H1 (cell line): ENCODE measurements around the gene FAM162A. TPM values are rescaled to one million over a fixed set of nuclear protein-coding genes. Genes with fewer than 3 reads are reported as not detected.

ENCODE experiments used
- CTCF ChIA-PET: fragments of 300-600 bp; sonication (Branson Sonifier 250); formaldehyde crosslinking; loops from one replicate; lab custom pipeline; 2021; ENCODE audit not compliant: partially characterized antibody; lab: Charles Lee
- POLR2A ChIA-PET: fragments of 300-600 bp; sonication (Branson Sonifier 250); formaldehyde crosslinking; loops from one replicate; lab custom pipeline; 2021; ENCODE audit warnings: inconsistent platforms; ENCODE audit not compliant: partially characterized antibody; lab: Charles Lee
- DNase-seq, 2 experiments: peaks; one replicate each; pipeline versions ENCODE4 v3.0.0 to v3.0.0-alpha.2; 2010 to 2022; ENCODE audit warnings: low spot score in 2 of 2, low read depth in 1 of 2, mixed read lengths in 1 of 2
- FAIRE-seq: peaks from 2 replicates; lab custom pipeline; 2011; peaks lifted over from hg19 to GRCh38; lab: Jason Lieb, UNC
- H2AFZ ChIP-seq: 2 replicates; pipeline ENCODE4 v1.8.1; 2012; ENCODE audit warnings: low read length, inconsistent platforms
- H2AK5ac ChIP-seq: 2 replicates; pipeline ENCODE4 v1.6.1; 2013; ENCODE audit warnings: low read depth, low read length
- H2BK120ac ChIP-seq: replicated peaks from 2 replicates; pipeline ENCODE3; 2013; ENCODE audit warnings: low read depth, low read length, inconsistent platforms
- H2BK12ac ChIP-seq: 2 replicates; pipeline ENCODE4 v1.6.1; 2013; ENCODE audit warnings: low read depth, low read length
- H2BK15ac ChIP-seq: 2 replicates; pipeline ENCODE4 v1.6.1; 2013; ENCODE audit warnings: low read length
- H2BK20ac ChIP-seq: 2 replicates; pipeline ENCODE4 v1.6.1; 2013; ENCODE audit warnings: low read length
- H2BK5ac ChIP-seq: 2 replicates; pipeline ENCODE4 v1.6.1; 2013; ENCODE audit warnings: low read depth, low read length
- H3K14ac ChIP-seq: 2 replicates; pipeline ENCODE4 v1.6.1; 2013; ENCODE audit warnings: inconsistent platforms; ENCODE audit not compliant: insufficient read length
- H3K18ac ChIP-seq: 2 replicates; pipeline ENCODE4 v1.6.1; 2013; ENCODE audit warnings: low read length; ENCODE audit errors: extremely low read depth
- H3K23ac ChIP-seq: 2 replicates; pipeline ENCODE4 v1.6.1; 2013; ENCODE audit warnings: inconsistent platforms; ENCODE audit not compliant: insufficient read length
- H3K23me2 ChIP-seq: 2 replicates; pipeline ENCODE4 v1.6.1; 2013; ENCODE audit warnings: low read depth, low read length
- H3K27ac ChIP-seq: 2 replicates; pipeline ENCODE4 v1.6.1; 2011; ENCODE audit warnings: low read depth, low read length, inconsistent platforms
- H3K27me3 ChIP-seq, 4 experiments: replicated peaks in 1 of 4; 1 replicate in 1 of 4; 2 replicates in 3 of 4; pipeline versions ENCODE4 v1.6.1 to v1.8.1; 2011 to 2013; ENCODE audit warnings: low read length in 3 of 4, mild to moderate bottlenecking in 3 of 4, inconsistent platforms in 2 of 4, mixed read lengths in 2 of 4, moderate library complexity in 1 of 4; ENCODE audit not compliant: control insufficient read depth in 3 of 4, insufficient read depth in 3 of 4; ENCODE audit errors: extremely low read depth in 1 of 4
- H3K36me3 ChIP-seq, 4 experiments: 2 replicates each; pipeline versions ENCODE4 v1.6.1 to v1.8.1; 2011 to 2013; ENCODE audit warnings: mild to moderate bottlenecking in 4 of 4, low read length in 3 of 4, moderate library complexity in 2 of 4, control low read depth in 1 of 4, inconsistent platforms in 1 of 4; ENCODE audit not compliant: insufficient read depth in 4 of 4, control insufficient read depth in 2 of 4
- H3K4ac ChIP-seq: replicated peaks from 2 replicates; pipeline ENCODE3; 2013; ENCODE audit warnings: low read length, low read depth, mixed read lengths, inconsistent platforms; ENCODE audit not compliant: insufficient read length
- H3K4me1 ChIP-seq, 4 experiments: replicated peaks in 1 of 4; 1 replicate in 1 of 4; 2 replicates in 3 of 4; pipeline versions ENCODE4 v1.6.1 to v1.8.1; 2011 to 2013; ENCODE audit warnings: low read length in 3 of 4, inconsistent platforms in 2 of 4, mixed read lengths in 1 of 4; ENCODE audit not compliant: insufficient read depth in 4 of 4, control insufficient read depth in 3 of 4
- H3K4me2 ChIP-seq, 2 experiments: 2 replicates each; pipeline versions ENCODE4 v1.6.1 to v1.8.1; 2011 to 2013; ENCODE audit warnings: low read depth in 2 of 2, low read length in 2 of 2, control low read depth in 1 of 2, inconsistent platforms in 1 of 2, mild to moderate bottlenecking in 1 of 2; ENCODE audit not compliant: insufficient read depth in 1 of 2
- H3K4me3 ChIP-seq, 4 experiments: fragments of 200-600, 300-600 bp in 1 of 4; sonication (generic), shearing (Covaris generic), sonication (Bioruptor Twin) in 1 of 4; 2 replicates each; pipeline versions ENCODE4 v1.5.1 to v1.8.1; 2011 to 2016; ENCODE audit warnings: low read length in 4 of 4, low read depth in 3 of 4, control low read depth in 2 of 4, inconsistent platforms in 2 of 4, mild to moderate bottlenecking in 2 of 4, mixed read lengths in 1 of 4, moderate library complexity in 1 of 4; ENCODE audit not compliant: insufficient read depth in 2 of 4; ENCODE audit errors: extremely low read depth in 1 of 4
- H3K56ac ChIP-seq: replicated peaks from 2 replicates; pipeline ENCODE3; 2013; ENCODE audit warnings: low read depth, mild to moderate bottlenecking, mixed read lengths, low read length, inconsistent platforms; ENCODE audit not compliant: insufficient read length
- H3K79me1 ChIP-seq: 2 replicates; pipeline ENCODE4 v1.6.1; 2013; ENCODE audit warnings: low read depth, low read length, control low read depth
- H3K79me2 ChIP-seq, 2 experiments: 2 replicates each; pipeline versions ENCODE4 v1.6.1 to v1.8.1; 2012 to 2013; ENCODE audit warnings: low read length in 2 of 2, mild to moderate bottlenecking in 2 of 2, inconsistent platforms in 1 of 2; ENCODE audit not compliant: insufficient read depth in 2 of 2, control insufficient read depth in 1 of 2
- H3K9ac ChIP-seq, 4 experiments: replicated peaks in 1 of 4; 1 replicate in 1 of 4; 2 replicates in 3 of 4; pipeline versions ENCODE4 v1.6.1 to v1.8.1; 2011 to 2013; ENCODE audit warnings: low read depth in 3 of 4, low read length in 3 of 4, control low read depth in 2 of 4, mild to moderate bottlenecking in 2 of 4, moderate library complexity in 2 of 4, inconsistent platforms in 1 of 4; ENCODE audit errors: extremely low read depth in 1 of 4
- H3K9me3 ChIP-seq, 2 experiments: 2 replicates each; pipeline versions ENCODE4 v1.6.1 to v1.8.1; 2012 to 2013; ENCODE audit warnings: mild to moderate bottlenecking in 2 of 2, moderate library complexity in 2 of 2, control low read depth in 1 of 2, inconsistent platforms in 1 of 2, low read depth in 1 of 2, low read length in 1 of 2, mixed read lengths in 1 of 2; ENCODE audit not compliant: insufficient read depth in 2 of 2
- H4K20me1 ChIP-seq, 2 experiments: replicated peaks in 1 of 2; 2 replicates each; pipeline versions ENCODE3 to v1.8.1; 2011 to 2013; ENCODE audit warnings: inconsistent platforms in 2 of 2, low read length in 2 of 2, mild to moderate bottlenecking in 1 of 2; ENCODE audit not compliant: insufficient read depth in 2 of 2, control insufficient read depth in 1 of 2
- H4K5ac ChIP-seq: 2 replicates; pipeline ENCODE4 v1.6.1; 2013; ENCODE audit warnings: low read length, low read depth, mixed read lengths, inconsistent platforms; ENCODE audit not compliant: insufficient read length
- H4K8ac ChIP-seq: 2 replicates; pipeline ENCODE4 v1.8.0; 2013; ENCODE audit warnings: mild to moderate bottlenecking, moderate library complexity, low read length, inconsistent platforms; ENCODE audit not compliant: insufficient read depth; ENCODE audit errors: extremely low read depth
- H4K91ac ChIP-seq: replicated peaks from 2 replicates; pipeline ENCODE3; 2013; ENCODE audit warnings: low read length, mixed read lengths, inconsistent platforms; ENCODE audit not compliant: insufficient read length
- JUND ChIP-seq: IDR thresholded peaks from 2 replicates; pipeline ENCODE4 v1.6.1; 2011; ENCODE audit warnings: mild to moderate bottlenecking, improper control_type of control experiment, low read length
- RXRA ChIP-seq: IDR thresholded peaks from 2 replicates; pipeline ENCODE4 v1.6.1; 2011; ENCODE audit warnings: low read depth, mild to moderate bottlenecking, low read length, moderate library complexity; ENCODE audit not compliant: insufficient read depth
- SP1 ChIP-seq: IDR thresholded peaks from 2 replicates; pipeline ENCODE4 v1.6.1; 2011; ENCODE audit warnings: low read depth, low read length
- WGBS, 2 experiments: shearing (Covaris generic) in 1 of 2; methylation state at CpG; one replicate each; pipeline versions ENCODE4 v1.1.6 to v1.1.7; 2013 to 2015; ENCODE audit warnings: low lambda C conversion rate in 2 of 2, mixed read lengths in 2 of 2, inconsistent platforms in 1 of 2, low coverage in 1 of 2, missing lambda C conversion rate in 1 of 2; ENCODE audit not compliant: insufficient replicate concordance in 2 of 2, insufficient coverage in 1 of 2, insufficient read length in 1 of 2; ENCODE audit errors: extremely low coverage in 1 of 2, missing lambda C conversion rate in 1 of 2; 5-methylcytosine and 5-hydroxymethylcytosine counted together
- polyA plus RNA-seq, 7 experiments: library from polyadenylated mRNA; depleted of rRNA in 3 of 7; stranded (reverse) in 5 of 7; unstranded in 2 of 7; fragments of >200 nt in 5 of 7; fragments of 200-250 nt in 2 of 7; gene quantifications; 1 replicate in 5 of 7; 2 replicates in 1 of 7; 4 replicates in 1 of 7; pipeline versions ENCODE4 v1.2.1 to v1.2.3, GENCODE V29; 2011 to 2013; ENCODE audit warnings: missing spikeins in 2 of 7, mixed read lengths in 2 of 7
- total RNA-seq: library from RNA; stranded (reverse); fragmentation: NEBNext Ultra II Directional; extraction: Animal tissue kit (Norgen Biotek cat#: 25700); gene quantifications from 2 replicates; pipeline ENCODE4 v1.2.1, GENCODE V29; 2021

The FAM162A gene
- total and polyA plus RNA-seq, 2 of the 8 experiments (the other 6 are each of a cell fraction or from before 2014, with no cell fraction given) = 38.2 to 59.7 TPM

DNA sequence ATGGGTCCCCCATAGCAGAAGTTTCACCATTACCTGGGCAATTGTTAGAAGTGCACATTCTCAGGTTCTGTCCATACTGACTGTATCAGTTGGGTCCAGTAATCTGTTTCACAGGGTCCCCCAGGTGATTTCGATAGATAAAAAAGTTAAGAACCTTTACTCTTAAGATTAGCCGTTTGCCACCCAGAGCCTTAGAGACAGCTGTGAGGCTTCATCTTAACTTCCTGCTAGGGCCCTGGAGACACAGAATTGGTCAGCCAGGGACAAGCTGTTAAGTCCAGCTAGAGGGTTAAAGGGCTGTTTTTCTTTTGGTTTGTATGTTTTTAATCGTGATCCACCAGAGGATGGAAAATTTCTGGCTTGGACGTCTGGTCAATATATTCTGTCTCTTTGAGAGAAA, 6.7 kb downstream of the FAM162A start:
- no peaks in the 10 kb centered on the region for H3K4me1 ChIP-seq
- H3K79me1 ChIP-seq = peaks cover 2% of the 10 kb centered on the region; the same call in 1 of the 2 replicates
- FAIRE-seq (no peak), DNase-seq (no peak)
- H3K56ac ChIP-seq = no peak overlapping the region
- H2BK120ac ChIP-seq = no peak overlapping the region
- peaks cover 0 to 2% of the 10 kb centered on the region in 2 experiments for H4K20me1 ChIP-seq
- no peak overlapping the region for H4K8ac ChIP-seq
- no peak overlapping the region for H3K4me2 ChIP-seq
- peaks cover 0 to 6% (median 0%) of the 10 kb centered on the region in 4 experiments; a peak in 3 of 8 replicates for H3K36me3 ChIP-seq
- ChIA-PET POLR2A (interaction anchor here (0.6 kb wide), 1 partner anchor 837 kb away, joined by 4 read pairs; no protein-coding TSS in a partner anchor), CTCF (interaction anchor here (0.8 to 6.0 kb wide), 6 partner anchors 8 to 322 kb away, joined by 3 to 44 read pairs (median 6); partner anchors contain the start of genes PARP14 and WDR5B)
- H3K79me2 ChIP-seq = peaks cover 0 to 26% of the 10 kb centered on the region in 2 experiments; a peak in 2 of 4 replicates
- H3K23me2 ChIP-seq = no peaks in the 10 kb centered on the region
- no peak overlapping the region for H2AK5ac ChIP-seq
- no peak overlapping the region for H2BK5ac ChIP-seq
- no peaks in the 10 kb centered on the region for H3K9me3 ChIP-seq
- H2BK12ac ChIP-seq = no peak overlapping the region
- H3K23ac ChIP-seq = no peak overlapping the region
- no peak overlapping the region for H2BK20ac ChIP-seq
- no peak overlapping the region for H3K27ac ChIP-seq
- no peaks in the 10 kb centered on the region for H3K27me3 ChIP-seq
- H4K91ac ChIP-seq = no peak overlapping the region
- H3K18ac ChIP-seq = no peak overlapping the region
- WGBS, 2 experiments = 94% methylated on average over 4 of the region's 4 CpGs; no CpG with 5 or more reads in 1 of the 2 experiments
- H3K9ac ChIP-seq = no peak overlapping the region
- H2BK15ac ChIP-seq = no peak overlapping the region
- no peak overlapping the region for H3K14ac ChIP-seq
- no peak overlapping the region for H3K4me3 ChIP-seq
- H3K4ac ChIP-seq = no peak overlapping the region
- H4K5ac ChIP-seq = no peak overlapping the region
- no peak overlapping the region for H2AFZ ChIP-seq
- TF ChIP-seq SP1 = no peak
- TF ChIP-seq RXRA = no peak
- TF ChIP-seq JUND = no peak
